Activated CD8-positive, alpha-beta memory T cell treated with anti-CD3 and anti-CD28 coated beads, Interleukin-2, amount 50 U/mL, for 1 hour (primary cell): ENCODE measurements around the gene MEX3B.
"Not testable (repeated sequence)": the region's sequence is repeated elsewhere in the genome, so short reads cannot be mapped to it uniquely, and the experiment has no call there.

Experiments used
- DNase-seq: peaks from one replicate; pipeline ENCODE4 v3.0.0-alpha.2; 2020; ENCODE audit errors: extremely low read depth

Gene MEX3B

GRCh38 chr15:82048811-82049210, 3.0 kb upstream of the MEX3B start:
- no peak for DNase-seq

GRCh38 chr15:82047453-82048400, 1.9 kb upstream of the MEX3B start:
- DNase-seq = no peak

DNA sequence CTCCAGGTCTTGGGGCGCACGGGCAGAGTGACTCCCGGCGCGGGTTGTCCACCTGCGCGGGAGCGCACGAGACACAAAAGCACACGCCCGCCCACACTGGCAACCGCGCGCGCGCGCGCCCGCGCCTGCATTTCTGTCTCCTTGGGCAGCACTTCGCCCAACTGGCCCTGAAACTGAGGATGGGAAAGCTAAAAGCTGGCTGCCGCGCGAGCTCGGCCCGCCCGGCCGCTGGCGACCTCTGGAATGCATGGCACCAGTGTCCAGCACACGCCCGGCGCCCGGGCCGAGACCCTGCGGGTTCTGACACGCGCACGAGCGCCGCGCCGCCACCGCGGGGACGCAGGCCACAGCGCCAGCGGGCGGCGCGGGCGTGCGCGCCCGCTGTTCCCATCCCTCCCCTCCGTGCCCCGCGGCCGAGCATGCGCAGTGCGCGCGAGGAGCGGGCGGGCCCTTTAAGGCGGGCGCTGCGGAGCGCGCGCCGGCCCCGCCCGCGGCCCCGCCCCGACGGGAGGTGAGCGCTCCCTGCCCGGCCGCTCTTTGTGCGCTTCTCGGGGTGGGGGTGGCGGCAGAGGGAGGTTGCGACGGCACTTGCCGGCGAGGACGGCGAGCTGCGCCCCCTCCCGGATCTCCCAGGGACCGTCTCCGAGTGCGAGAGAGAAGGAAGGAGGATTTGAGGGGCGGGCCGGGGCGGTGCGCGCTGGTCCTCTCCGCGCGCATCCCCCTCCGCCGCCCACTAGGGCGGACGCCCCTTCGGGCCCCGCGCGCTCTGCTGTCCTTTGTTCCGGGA, 1.0 kb upstream of the MEX3B start:
- DNase-seq = peak; percentile 35

DNA sequence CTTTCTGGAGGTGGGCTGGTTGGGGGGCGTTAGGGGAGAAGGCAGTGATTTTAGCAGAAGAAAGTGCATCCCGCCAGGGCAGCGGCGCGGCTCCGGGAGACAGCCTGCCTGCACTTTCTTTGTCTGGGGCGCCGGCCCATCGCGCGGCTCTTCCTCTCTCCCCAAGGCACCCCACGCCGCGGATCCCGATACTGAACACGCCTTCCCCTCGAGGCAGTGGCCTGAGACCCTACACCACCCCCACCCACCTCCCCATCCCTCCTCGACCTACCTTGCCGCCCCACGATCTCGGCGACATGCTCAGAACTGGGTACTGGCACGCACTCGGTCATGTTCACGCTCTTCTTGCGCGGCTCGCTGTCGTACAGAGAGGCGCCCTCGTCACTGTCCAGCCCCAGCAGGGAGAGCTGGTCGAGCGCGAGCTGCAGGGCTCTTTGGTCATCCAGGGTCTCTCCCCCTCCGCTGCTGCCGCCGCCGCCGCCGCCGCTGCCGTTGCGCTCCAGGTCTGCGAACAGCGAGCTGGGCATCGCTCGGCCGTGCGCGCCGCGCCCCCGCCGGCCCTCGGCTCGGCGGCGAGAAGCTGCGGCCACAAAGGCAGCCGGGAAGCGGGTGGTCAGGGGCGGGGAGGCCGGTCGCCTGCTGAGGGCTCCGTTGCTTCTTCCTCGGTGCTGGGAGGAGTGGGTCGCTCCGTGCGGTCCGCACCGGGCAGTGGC, 483 bp downstream of the MEX3B start:
- no peak for DNase-seq

DNA sequence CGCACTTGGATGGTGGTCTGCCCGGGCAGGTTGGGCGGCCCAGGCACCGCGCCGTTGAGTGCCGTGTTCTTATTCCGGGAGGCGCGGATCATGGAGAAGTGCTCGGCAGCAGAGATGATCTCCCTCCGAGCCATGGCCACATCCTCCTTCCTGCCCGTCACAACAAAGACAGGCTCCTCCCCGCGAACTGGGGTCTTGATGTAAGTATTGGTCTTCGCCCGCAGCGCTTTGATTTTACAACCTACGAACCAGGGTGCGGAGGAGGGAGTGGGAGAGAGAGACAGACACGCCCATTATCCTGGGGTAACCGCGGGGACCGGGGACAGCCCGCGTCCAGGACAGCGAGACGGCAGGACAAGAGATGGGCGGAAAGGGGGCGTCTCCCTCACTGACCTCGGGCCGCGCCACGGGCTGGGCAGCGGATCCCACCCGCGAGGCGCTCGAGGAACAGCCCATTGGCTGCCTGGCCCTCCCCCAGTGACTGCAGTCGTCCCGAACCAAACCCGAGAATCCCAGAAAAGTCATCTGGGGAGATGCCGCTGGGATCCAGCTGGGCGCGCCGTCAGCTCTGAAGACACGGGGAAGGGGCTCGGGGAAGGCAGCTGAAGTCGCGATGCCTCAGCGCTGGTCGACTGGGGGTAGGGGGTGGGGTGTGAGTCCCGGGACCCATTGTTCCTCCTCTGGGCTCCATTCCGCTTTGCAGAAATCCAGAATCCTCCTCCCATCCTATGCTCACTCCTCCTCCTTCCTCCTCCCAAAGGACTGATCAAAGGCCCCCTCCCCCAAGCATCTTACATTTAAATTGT, 1.2 kb downstream of the MEX3B start:
- DNase-seq = no peak

GRCh38 chr15:82043796-82044372, 1.9 kb downstream of the MEX3B start:
- no peak for DNase-seq

GRCh38 chr15:82043130-82043673, 2.6 kb downstream of the MEX3B start:
- DNase-seq = no peak

GRCh38 chr15:82040862-82041261, 5.0 kb downstream of the MEX3B start:
- no peak for DNase-seq

GRCh38 chr15:82040390-82040789, 5.4 kb downstream of the MEX3B start:
- no peak for DNase-seq

DNA sequence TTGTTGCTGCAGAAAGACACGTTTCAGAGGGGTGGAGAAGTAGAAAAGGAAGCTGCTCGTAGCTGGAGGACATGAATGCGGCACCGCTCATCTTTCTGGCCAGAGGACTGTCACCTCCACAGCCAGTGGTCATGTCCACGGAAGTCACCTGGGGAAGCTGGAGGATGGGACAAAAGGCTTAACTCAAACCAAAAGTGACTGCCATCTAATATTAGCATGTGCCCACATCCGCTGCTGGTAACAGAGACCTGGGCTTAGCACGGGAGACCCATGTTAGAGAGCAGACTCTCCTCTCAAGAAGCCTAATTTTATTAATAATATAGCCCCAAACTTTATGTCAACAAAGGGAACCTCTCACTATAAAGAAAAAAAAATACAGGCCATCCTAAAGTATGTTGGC, 5.9 kb downstream of the MEX3B start:
- DNase-seq = no peak

- DNase-seq = no peak
Measured at GRCh38 chr15:82036461-82036860, 9.4 kb downstream of the MEX3B start.

DNA sequence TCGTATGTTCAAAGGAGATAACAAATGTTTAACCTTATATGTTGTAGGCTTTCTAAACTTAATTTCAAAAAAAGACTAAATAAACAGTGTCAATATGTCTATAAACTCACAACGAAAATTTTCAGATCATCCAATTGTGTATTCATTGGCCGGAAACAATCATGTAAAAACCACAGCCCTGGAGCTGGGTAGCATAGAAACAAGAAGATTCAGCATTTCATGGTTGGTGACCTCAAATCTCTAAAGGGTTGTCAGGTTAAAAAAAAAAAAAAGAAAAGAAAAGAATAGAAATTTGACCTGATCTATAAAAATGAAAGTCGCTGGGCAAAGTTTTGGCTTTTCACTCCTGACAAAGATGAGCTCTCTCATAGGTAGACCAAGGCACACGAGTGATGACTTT, 13.9 kb downstream of the MEX3B start:
- no peak for DNase-seq

DNA sequence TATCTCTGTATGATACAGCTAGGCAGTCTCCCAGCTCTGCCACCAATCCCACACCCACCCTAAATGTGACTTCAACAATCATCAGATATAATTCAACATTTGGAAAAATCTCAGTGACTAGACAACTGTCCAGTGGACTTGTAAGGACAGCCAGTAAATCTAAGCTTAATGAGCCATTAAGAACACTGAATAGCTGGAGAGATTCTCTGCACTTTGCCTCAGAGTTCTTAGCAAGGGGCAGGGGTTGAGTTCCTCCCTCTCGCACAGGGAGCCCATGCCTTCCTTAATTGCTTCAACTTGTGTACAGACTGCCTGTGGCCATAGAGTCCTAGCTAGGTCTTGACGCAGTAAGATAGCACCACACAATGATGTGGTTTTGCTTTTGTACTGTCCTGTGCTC, 15.6 kb downstream of the MEX3B start:
- DNase-seq = no peak

GRCh38 chr15:82028163-82028562, 17.7 kb downstream of the MEX3B start:
- DNase-seq = not testable (repeated sequence)

DNA sequence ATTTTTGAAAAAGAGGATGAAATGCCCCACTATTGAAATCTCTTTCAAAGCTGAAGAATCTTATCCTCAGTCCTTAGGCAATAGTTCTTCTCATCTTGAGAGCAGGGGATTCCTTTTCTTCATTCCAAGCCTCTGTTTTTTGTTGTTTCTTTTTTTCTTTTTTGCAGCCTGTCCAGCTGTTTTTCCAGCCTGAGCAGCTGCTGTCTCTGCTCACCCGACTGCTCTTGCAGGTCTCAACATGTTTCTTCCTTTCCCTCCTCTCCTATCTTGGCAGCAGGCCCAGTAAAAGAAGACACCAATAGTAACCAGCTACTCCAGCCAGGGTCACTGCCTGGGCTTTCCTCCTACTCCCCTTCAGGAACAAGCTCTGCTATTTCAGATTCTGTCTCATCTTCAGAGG, 23.8 kb downstream of the MEX3B start:
- no peak for DNase-seq

DNA sequence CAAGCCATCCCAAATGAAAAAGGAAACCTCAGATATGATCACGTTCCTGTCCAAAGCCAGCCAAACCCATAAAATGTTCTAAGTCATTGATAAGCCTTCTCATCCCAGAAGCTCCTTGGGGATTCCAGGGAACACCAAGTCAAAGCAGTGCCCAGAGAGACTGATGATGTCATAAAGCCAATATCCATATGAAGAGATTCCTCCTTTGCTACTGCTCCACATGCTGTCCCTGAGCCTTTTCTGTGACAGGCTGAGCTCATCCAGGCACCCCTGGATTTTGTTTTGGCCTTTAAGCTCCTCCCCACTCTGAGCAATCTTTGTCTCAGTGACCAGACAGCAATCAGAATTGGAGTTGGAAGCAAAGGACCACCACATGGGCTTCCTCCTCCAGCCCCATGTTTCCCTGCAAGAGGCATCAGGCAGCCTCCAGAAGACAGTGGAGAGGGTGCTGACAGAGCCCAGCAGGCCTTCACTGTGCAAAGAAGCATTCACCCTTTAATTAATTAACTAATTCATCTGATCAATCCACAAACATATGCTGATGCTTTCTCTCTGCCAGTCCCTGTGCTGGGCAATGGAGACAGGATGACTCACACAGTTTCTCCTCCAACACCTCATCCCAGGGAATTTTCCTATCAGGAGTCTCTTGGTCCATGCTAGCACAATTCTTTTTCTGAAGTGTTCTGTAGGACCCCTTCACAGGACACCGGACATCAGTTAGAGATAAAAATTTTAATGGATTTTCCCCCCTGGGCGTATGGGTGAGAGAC, 25.0 kb downstream of the MEX3B start:
- no peak for DNase-seq

- DNase-seq = no peak
Measured at GRCh38 chr15:82018201-82018600, 27.6 kb downstream of the MEX3B start.

- DNase-seq = no peak
Measured at GRCh38 chr15:82017656-82018055, 28.2 kb downstream of the MEX3B start.

DNA sequence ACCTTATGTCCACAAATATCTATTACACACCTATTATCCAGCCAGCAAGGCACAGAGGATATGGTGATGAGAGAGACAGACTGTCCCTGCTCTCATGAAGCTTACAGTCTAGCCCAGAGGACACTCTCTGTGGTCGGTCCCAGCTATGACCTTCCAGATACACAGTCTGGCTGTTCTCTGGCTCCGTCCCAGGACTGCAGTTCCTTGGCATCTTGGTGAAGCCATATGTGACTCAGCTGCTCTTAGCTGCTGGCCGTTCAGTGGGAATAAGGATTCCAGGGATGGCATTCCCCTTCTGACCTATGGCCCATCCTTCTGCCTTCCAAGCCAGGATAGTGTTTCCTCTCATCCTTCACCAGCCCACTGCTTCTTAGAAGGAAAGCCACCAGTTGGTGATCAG, 30.8 kb downstream of the MEX3B start:
- DNase-seq = no peak

GRCh38 chr15:82012908-82013307, 32.9 kb downstream of the MEX3B start:
- no peak for DNase-seq
